Right lobe of liver (tissue), 4 donors: Measurements from ENCODE around the gene ZRANB3.

Experiments
- CTCF ChIP-seq, 4 donors: fragments of 200-600 bp in 3 of 4; fragments of 450-650 bp in 1 of 4; IDR thresholded peaks; one replicate each; pipeline versions ENCODE4 v1.5.1 to v1.8.0; 2016 to 2022; ENCODE audit warnings: antibody characterized with exemption in 4 of 4, mild to moderate bottlenecking in 2 of 4
- POLR2A ChIP-seq: fragments of 450-650 bp; IDR thresholded peaks from one replicate; pipeline ENCODE4 v1.6.1; 2017; ENCODE audit warnings: antibody characterized with exemption, mild to moderate bottlenecking
- donor health status: DM: no; HTN: no; CAD: no.
- donor health status: DM: no; HTN: no; CAD: no.
- donor health status: DM: no; HTN: yes; CAD: no.

GRCh38 chr2:135096665-135097446 lies 434.2 kb downstream of the ZRANB3 start:
- no peak for TF ChIP-seq CTCF (IDR thresholded peaks at IDR 0.05)
- no peak for TF ChIP-seq POLR2A
